ENCODE data around the gene DGKQ. TPM values are rescaled to one million over a fixed set of nuclear protein-coding genes. Genes with fewer than 3 reads are reported as not detected.

The DGKQ gene
- total and polyA plus RNA-seq, 7 donors: 2.2 to 3.9 (median 2.8) TPM

DNA sequence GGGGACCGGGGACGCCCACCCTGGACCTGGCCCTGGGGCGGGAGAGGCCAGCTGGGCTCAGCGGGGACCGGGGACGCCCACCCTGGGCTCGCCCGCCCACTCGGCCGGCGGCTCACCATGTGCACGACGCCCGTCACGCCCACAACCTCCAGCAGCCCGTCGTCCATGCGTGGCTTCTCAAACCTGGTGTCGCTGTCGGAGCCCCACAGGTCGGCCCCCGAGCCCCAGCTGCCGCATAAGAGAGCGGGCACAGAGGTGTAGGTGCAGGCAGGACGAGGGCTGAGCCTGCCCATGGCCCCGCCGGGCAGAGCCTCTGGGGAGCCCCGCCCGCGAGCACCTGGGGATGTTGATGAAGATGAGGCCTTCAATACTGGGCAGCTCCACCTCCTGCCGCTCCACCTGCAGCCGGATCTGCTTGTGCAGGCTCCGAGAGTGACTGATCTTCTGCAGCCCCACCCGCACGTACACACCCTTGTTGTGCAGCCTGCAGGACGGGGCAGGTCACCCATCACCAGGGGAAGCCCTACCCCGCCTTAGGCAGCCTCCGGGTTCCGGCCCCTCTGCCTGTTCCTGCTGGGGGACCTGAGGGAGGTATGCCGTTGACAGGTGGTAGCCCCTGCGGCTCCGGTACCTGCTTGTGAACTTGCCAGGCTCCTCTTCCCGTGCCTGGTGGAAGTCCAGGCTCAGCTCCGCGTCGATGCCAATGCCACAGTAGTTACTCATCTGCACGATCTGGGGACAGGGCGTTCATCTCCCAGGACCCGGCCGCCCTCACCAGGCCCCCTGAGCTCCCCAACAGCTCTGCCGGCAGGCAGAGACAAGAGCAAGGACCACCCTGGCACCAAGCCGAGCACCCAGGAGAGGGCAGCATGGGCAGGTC, 11.8 kb downstream of the DGKQ start:
- H3K4me3 ChIP-seq: no peak overlapping the region
- no peaks in the 10 kb centered on the region for H3K9me3 ChIP-seq
- H3K27me3 ChIP-seq (ENCODE audit: insufficient read depth in 3 of 3, low read length in 2 of 3): no peaks in the 10 kb centered on the region
- H3K4me1 ChIP-seq: no peaks in the 10 kb centered on the region
- peaks cover 2 to 47% of the 10 kb centered on the region in 2 donors for H3K36me3 ChIP-seq (ENCODE audit: insufficient read depth in 1 of 2, low read depth in 1 of 2)
- ATAC-seq: no peak
- 86 to 90% (median 87%) methylated on average over 47 to 52 of the region's 52 CpGs for WGBS, 3 donors
- DNase-seq: peak in 1 of 2 donors; percentile 54
- TF ChIP-seq, protein P1, sequence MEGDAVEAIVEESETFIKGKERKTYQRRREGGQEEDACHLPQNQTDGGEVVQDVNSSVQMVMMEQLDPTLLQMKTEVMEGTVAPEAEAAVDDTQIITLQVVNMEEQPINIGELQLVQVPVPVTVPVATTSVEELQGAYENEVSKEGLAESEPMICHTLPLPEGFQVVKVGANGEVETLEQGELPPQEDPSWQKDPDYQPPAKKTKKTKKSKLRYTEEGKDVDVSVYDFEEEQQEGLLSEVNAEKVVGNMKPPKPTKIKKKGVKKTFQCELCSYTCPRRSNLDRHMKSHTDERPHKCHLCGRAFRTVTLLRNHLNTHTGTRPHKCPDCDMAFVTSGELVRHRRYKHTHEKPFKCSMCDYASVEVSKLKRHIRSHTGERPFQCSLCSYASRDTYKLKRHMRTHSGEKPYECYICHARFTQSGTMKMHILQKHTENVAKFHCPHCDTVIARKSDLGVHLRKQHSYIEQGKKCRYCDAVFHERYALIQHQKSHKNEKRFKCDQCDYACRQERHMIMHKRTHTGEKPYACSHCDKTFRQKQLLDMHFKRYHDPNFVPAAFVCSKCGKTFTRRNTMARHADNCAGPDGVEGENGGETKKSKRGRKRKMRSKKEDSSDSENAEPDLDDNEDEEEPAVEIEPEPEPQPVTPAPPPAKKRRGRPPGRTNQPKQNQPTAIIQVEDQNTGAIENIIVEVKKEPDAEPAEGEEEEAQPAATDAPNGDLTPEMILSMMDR (IDR thresholded peaks at IDR 0.05): no peak
- intact Hi-C loops (cut with DNase I): no loop called here
- no peak overlapping the region for H3K27ac ChIP-seq

DNA sequence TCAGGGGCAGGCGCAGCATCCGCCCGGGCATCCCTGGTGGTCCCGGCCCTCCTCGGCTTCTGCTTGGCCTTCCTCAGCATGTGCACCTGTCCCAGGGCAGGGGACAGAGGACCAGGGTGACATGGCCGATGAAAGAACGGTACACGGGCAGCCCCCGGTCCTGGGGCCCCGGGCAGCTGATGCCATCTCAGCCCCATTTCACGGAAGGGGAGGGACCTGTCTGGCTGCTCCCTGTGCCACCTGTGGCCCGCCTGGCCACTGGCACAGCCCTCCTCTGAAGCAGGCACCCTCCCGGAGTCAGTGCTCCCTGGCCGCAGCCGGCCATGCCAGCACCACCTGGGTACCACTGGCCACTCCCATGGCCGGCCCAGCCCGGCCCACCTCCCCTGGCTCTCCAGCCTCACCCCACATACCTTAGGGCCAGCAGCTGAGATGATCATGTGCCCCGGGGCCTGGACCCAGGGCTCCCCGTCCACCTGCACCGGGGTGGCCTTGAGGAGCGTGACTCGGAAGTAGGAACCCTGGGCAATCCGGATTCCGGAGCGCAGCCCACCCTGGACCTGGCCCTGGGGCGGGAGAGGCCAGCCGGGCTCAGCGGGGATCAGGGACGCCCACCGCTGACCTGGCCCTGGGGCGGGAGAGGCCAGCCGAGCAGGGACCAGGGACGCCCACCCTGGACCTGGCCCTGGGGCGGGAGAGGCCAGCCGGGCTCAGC, 12.6 kb downstream of the DGKQ start:
- Histone ChIP-seq H3K4me3 (no peak overlapping the region), H3K36me3 (ENCODE audit: insufficient read depth in 1 of 2, low read depth in 1 of 2) (peaks cover 2 to 44% of the 10 kb centered on the region in 2 donors), H3K27ac (no peak overlapping the region), H3K27me3 (ENCODE audit: insufficient read depth in 3 of 3, low read length in 2 of 3) (no peaks in the 10 kb centered on the region), H3K9me3 (no peaks in the 10 kb centered on the region), H3K4me1 (no peaks in the 10 kb centered on the region)
- DNase-seq (peak in 1 of 2 donors; percentile 51), ATAC-seq (peak in 2 of 4 donors; percentile 14)
- 82 to 88% (median 85%) methylated on average over 28 to 35 of the region's 35 CpGs for WGBS, 3 donors
- intact Hi-C loops (cut with DNase I): no loop called here
- TF ChIP-seq, protein P1 (IDR thresholded peaks at IDR 0.05): no peak

DNA sequence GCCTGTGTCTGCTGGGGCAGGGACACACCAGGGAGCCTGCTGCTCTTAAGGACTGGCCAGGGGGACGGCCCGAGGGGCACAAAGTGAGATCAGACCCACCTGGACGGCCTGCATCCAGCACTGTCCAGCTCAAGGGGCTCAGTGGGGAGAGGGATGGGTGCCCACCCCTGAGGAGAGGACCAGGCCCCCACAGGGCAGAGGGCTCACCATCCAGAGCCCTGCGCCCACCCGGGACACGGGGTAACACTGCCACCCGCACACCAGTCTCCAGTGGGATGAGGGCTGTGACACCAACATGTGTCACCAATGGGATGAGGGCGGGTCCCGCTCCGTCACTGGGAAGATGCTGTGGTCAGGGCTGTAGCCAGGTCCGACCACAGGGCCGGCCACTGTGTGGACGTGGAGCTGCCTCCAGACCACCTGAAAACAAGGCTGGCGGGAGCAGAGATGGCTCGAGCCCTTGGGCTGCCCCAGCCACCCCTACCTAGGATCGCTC, 13.2 kb downstream of the DGKQ start:
- Histone ChIP-seq H3K4me3 (no peak overlapping the region), H3K27ac (no peak overlapping the region), H3K36me3 (ENCODE audit: insufficient read depth in 1 of 2, low read depth in 1 of 2) (peaks cover 2 to 47% of the 10 kb centered on the region in 2 donors), H3K27me3 (ENCODE audit: insufficient read depth in 3 of 3, low read length in 2 of 3) (no peaks in the 10 kb centered on the region), H3K4me1 (no peaks in the 10 kb centered on the region), H3K9me3 (no peaks in the 10 kb centered on the region)
- intact Hi-C loops (cut with DNase I): no loop called here
- peak in 1 of 4 donors; percentile 19 for ATAC-seq
- WGBS, 3 donors: 82 to 84% (median 83%) methylated on average over 16 of the region's 16 CpGs
- DNase-seq: peak in 1 of 2 donors; percentile 45
- TF ChIP-seq, protein P1 (IDR thresholded peaks at IDR 0.05): no peak

DNA sequence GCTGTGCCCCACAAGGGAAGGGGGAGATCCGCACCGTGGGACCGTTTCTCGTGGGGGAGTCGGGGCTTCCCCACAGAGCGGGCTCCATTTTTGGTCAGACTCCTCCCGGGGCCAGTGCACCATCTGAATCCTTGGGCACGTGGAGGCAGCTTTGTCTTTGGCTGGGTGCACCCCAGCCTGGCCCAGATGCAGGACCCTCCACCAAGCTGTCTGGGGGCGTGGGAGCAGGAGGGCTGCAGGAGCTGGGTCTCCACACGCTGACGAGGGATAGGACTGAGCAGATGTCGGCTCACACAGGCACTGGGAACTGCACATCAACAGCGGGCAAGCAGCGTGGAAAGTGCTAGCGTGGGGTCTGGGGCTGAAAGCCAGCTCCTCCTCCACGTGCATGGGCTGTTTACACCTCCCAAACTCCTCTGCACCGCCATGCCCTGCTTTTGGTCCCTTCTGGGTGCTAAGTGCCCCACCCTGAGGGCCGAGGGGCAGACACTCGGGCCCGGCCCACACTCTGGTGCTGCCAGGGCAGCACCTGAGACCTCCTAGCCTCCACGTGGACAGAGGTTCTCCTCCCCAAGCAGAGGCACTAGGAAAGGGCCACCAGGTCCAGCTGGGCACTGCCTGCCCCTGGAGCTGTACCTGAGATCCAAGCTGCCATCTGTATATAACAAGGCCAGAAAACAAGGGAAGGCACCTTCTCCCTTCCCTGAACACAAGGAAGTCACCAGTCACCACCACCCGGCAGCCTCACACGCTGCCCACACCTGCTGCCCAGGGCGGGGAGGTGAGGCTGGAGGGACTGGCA, 13.8 kb downstream of the DGKQ start:
- Histone ChIP-seq H3K27me3 (ENCODE audit: insufficient read depth in 3 of 3, low read length in 2 of 3) (no peaks in the 10 kb centered on the region), H3K27ac (no peak overlapping the region), H3K9me3 (no peaks in the 10 kb centered on the region), H3K36me3 (ENCODE audit: insufficient read depth in 1 of 2, low read depth in 1 of 2) (peaks cover 2 to 53% of the 10 kb centered on the region in 2 donors), H3K4me1 (no peaks in the 10 kb centered on the region), H3K4me3 (no peak overlapping the region)
- ATAC-seq (no peak), DNase-seq (peak in 1 of 2 donors; percentile 34)
- WGBS, 3 donors: 75 to 81% (median 79%) methylated on average over 24 of the region's 24 CpGs
- intact Hi-C loops (cut with DNase I): no loop called here
- TF ChIP-seq, protein P1 (IDR thresholded peaks at IDR 0.05): no peak
